H1 (cell line): ENCODE data around the gene C9orf50.
A peak's percentile ranks its signal among the peaks of the same experiment; 100 is the strongest.

Experiments
- BRCA1 ChIP-seq: IDR thresholded peaks from 2 replicates; pipeline ENCODE4 v1.6.1; 2012; ENCODE audit warnings: low read depth, low read length, improper control_type of control experiment
- CEBPB ChIP-seq: IDR thresholded peaks from 2 replicates; pipeline ENCODE4 v1.6.1; 2012; ENCODE audit warnings: low read depth, low read length
- CREB1 ChIP-seq: IDR thresholded peaks from 2 replicates; pipeline ENCODE4 v1.6.1; 2012; ENCODE audit warnings: inconsistent platforms
- EP300 ChIP-seq, 2 experiments: IDR thresholded peaks; 1 replicate in 1 of 2; 2 replicates in 1 of 2; pipeline ENCODE4 v1.6.1; 2011 to 2012; ENCODE audit warnings: low read depth in 2 of 2, low read length in 2 of 2, mild to moderate bottlenecking in 2 of 2, borderline replicate concordance in 1 of 2, inconsistent platforms in 1 of 2, moderate library complexity in 1 of 2
- EZH2 ChIP-seq: fragments of 200-600 bp; sonication (generic); IDR thresholded peaks from 2 replicates; pipeline ENCODE4 v1.7.1; 2012; ENCODE audit warnings: low read depth, mild to moderate bottlenecking, moderate library complexity, low read length, inconsistent platforms; ENCODE audit not compliant: severe bottlenecking
- JUND ChIP-seq: IDR thresholded peaks from 2 replicates; pipeline ENCODE4 v1.6.1; 2011; ENCODE audit warnings: mild to moderate bottlenecking, improper control_type of control experiment, low read length
- NRF1 ChIP-seq: IDR thresholded peaks from 2 replicates; pipeline ENCODE4 v1.6.1; 2011; ENCODE audit warnings: mild to moderate bottlenecking, low read depth, low read length, improper control_type of control experiment
- POLR2A ChIP-seq, 2 experiments: IDR thresholded peaks; 1 replicate in 1 of 2; 2 replicates in 1 of 2; pipeline ENCODE4 v1.6.1; 2011; ENCODE audit warnings: low read depth in 2 of 2, low read length in 2 of 2, mild to moderate bottlenecking in 2 of 2; ENCODE audit errors: control extremely low read depth in 1 of 2
- POLR2AphosphoS5 ChIP-seq: IDR thresholded peaks from 2 replicates; pipeline ENCODE4 v1.6.1; 2011; ENCODE audit warnings: low read depth, low read length
- SP1 ChIP-seq: IDR thresholded peaks from 2 replicates; pipeline ENCODE4 v1.6.1; 2011; ENCODE audit warnings: low read depth, low read length
- TF ChIP-seq, protein P1 (sequence below): IDR thresholded peaks from 2 replicates; pipeline ENCODE4 v1.6.1; 2012; ENCODE audit warnings: low read length, inconsistent platforms
- TF ChIP-seq, protein P2 (sequence below), 3 experiments: IDR thresholded peaks; 1 replicate in 2 of 3; 2 replicates in 1 of 3; pipeline versions ENCODE4 v1.5.1 to v1.6.1; 2011; ENCODE audit warnings: low read length in 3 of 3, mild to moderate bottlenecking in 3 of 3, inconsistent platforms in 2 of 3, low read depth in 1 of 3, moderate library complexity in 1 of 3; ENCODE audit not compliant: insufficient read depth in 1 of 3; ENCODE audit errors: control extremely low read depth in 1 of 3

DNA sequence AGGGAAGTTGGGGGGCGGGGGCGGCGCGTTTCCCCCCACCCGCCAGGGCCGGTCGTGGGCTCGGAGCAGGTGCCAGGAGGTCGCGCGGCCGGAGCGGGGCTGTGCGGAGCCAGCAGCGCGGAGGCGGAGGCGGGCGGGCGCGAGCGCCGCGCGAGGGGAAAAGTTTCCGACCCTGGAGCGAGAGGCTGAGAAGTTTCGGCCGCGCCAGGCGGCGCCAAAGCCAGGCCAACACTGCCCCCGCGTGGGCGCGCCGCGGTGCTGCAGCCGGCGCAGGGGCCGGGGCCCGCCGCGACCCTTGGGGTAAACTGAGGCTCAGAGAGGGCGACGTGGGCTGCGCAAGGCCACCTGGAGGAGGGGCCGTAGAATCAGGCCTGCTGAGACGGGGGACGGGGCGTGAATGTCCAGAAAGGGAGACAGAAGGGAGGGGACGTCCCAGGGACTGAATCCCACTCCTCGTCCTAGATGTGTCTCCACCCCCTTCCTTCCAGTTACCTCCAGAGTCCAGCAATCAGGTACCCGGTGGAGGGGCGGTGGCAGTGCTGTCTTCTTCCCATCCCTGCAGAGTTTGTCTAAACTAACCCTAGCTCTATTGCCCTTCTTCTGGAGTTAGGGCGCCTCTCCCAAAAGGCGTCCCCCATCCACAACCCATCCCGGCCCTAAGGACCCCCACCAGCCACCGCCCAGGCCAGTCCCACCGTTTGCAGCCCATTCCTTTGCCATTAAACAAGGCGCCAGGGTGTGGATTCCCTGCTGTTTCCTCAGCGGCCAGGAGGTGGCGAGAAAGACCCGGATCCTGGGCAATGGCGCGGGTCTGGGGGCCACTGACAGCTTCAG, 10.2 kb downstream of the C9orf50 start:
- TF ChIP-seq EZH2 (no peak), SP1 (no peak), CEBPB (no peak), CREB1 (peak; percentile 10; the same call in 1 of the 2 replicates), POLR2A (IDR thresholded peaks at IDR 0.05; ENCODE audit: control extremely low read depth in 1 of 2, low read depth in 2 of 2, low read length in 2 of 2) (no peak), JUND (0 out of 2 replicates have a peak, but pooled peaks have one; percentile 20), NRF1 (no peak), EP300 (IDR thresholded peaks at IDR 0.05; ENCODE audit: borderline replicate concordance in 1 of 2, low read depth in 2 of 2, low read length in 2 of 2) (no peak), BRCA1 (no peak), POLR2AphosphoS5 (no peak)
- TF ChIP-seq, protein P1, sequence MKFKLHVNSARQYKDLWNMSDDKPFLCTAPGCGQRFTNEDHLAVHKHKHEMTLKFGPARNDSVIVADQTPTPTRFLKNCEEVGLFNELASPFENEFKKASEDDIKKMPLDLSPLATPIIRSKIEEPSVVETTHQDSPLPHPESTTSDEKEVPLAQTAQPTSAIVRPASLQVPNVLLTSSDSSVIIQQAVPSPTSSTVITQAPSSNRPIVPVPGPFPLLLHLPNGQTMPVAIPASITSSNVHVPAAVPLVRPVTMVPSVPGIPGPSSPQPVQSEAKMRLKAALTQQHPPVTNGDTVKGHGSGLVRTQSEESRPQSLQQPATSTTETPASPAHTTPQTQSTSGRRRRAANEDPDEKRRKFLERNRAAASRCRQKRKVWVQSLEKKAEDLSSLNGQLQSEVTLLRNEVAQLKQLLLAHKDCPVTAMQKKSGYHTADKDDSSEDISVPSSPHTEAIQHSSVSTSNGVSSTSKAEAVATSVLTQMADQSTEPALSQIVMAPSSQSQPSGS, result 0 out of 2 replicates have a peak, but pooled peaks have one; percentile 45
- TF ChIP-seq, protein P2, sequence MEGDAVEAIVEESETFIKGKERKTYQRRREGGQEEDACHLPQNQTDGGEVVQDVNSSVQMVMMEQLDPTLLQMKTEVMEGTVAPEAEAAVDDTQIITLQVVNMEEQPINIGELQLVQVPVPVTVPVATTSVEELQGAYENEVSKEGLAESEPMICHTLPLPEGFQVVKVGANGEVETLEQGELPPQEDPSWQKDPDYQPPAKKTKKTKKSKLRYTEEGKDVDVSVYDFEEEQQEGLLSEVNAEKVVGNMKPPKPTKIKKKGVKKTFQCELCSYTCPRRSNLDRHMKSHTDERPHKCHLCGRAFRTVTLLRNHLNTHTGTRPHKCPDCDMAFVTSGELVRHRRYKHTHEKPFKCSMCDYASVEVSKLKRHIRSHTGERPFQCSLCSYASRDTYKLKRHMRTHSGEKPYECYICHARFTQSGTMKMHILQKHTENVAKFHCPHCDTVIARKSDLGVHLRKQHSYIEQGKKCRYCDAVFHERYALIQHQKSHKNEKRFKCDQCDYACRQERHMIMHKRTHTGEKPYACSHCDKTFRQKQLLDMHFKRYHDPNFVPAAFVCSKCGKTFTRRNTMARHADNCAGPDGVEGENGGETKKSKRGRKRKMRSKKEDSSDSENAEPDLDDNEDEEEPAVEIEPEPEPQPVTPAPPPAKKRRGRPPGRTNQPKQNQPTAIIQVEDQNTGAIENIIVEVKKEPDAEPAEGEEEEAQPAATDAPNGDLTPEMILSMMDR (IDR thresholded peaks at IDR 0.05; ENCODE audit: control extremely low read depth in 1 of 3, insufficient read depth in 1 of 3, low read depth in 1 of 3, low read length in 3 of 3), result peak in 2 of 3 experiments; percentile 89 to 96; a peak in 3 of 4 replicates
